Measurements from ENCODE around the gene PCSK6.
A peak's percentile ranks its signal among the peaks of the same experiment; 100 is the strongest.

Gene PCSK6

DNA sequence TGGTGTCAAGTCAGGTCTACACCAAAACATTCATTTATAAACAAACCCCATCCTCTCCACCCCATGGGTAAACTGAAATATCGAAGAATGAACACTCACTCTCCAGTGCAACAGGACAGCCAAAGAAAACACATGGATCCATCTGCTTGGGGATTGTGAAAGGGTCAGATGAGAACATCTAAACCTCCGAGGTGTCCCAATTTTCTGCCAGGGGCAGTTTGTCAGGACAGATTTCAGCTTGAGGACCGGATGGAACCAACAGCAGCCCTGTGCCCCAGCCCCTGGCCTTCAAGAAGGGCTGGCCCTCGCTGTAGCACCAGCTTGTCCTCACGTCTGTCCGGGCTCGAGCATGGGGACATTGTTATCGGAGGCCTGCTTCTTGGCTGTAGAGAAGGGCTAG, 45.5 kb downstream of the PCSK6 start:
- DNase-seq (ENCODE audit: low read depth): no peak
- TF ChIP-seq, protein P1, sequence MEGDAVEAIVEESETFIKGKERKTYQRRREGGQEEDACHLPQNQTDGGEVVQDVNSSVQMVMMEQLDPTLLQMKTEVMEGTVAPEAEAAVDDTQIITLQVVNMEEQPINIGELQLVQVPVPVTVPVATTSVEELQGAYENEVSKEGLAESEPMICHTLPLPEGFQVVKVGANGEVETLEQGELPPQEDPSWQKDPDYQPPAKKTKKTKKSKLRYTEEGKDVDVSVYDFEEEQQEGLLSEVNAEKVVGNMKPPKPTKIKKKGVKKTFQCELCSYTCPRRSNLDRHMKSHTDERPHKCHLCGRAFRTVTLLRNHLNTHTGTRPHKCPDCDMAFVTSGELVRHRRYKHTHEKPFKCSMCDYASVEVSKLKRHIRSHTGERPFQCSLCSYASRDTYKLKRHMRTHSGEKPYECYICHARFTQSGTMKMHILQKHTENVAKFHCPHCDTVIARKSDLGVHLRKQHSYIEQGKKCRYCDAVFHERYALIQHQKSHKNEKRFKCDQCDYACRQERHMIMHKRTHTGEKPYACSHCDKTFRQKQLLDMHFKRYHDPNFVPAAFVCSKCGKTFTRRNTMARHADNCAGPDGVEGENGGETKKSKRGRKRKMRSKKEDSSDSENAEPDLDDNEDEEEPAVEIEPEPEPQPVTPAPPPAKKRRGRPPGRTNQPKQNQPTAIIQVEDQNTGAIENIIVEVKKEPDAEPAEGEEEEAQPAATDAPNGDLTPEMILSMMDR (IDR thresholded peaks at IDR 0.05; ENCODE audit: low read length, missing control alignments): no peak
- H3K4me3 ChIP-seq (replicated peaks; ENCODE audit: low read depth, low read length): no peak overlapping the region

DNA sequence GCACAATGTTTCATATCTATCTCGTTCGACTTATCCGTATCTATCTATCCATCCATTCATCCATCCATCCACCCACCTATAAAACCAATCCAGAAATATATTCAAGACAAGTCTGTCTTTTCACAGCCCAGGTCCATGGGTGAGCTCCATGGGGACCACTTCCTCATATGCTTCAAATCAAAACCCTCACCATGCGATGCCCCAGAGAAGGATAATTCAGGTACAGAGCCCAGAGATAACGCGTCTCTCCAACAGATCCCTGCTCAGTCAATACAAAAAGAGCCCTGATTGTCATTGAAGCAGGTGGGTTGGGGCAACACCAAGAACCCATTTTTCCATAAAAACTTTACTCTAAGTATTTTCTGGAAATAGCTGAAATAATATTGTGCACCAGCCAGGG, 47.2 kb downstream of the PCSK6 start:
- TF ChIP-seq, protein P1 (IDR thresholded peaks at IDR 0.05; ENCODE audit: low read length, missing control alignments): no peak
- DNase-seq (ENCODE audit: low read depth): no peak
- H3K4me3 ChIP-seq (replicated peaks; ENCODE audit: low read depth, low read length): no peak overlapping the region

DNA sequence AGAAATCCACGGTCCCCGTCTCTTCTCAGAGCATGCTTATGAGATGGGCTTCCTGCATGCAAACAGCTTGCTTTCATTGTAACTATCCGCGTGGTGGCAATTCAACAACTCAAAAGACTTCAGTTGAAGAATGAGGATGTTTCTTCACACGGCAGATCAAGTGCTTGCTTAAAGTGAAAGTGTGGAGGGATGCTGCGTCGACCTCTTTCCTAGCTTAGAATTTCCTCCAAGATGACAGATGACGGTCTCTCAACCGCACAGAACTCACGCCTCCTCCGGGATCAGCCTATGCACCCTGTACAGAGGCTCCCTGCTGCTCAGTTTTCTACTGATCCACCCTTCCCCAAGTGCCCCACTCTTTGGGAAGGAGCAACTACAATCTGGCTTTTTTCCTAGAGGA, 47.8 kb downstream of the PCSK6 start:
- no peak for DNase-seq (ENCODE audit: low read depth)
- TF ChIP-seq, protein P1 (IDR thresholded peaks at IDR 0.05; ENCODE audit: low read length, missing control alignments): no peak
- H3K4me3 ChIP-seq (replicated peaks; ENCODE audit: low read depth, low read length): no peak overlapping the region

DNA sequence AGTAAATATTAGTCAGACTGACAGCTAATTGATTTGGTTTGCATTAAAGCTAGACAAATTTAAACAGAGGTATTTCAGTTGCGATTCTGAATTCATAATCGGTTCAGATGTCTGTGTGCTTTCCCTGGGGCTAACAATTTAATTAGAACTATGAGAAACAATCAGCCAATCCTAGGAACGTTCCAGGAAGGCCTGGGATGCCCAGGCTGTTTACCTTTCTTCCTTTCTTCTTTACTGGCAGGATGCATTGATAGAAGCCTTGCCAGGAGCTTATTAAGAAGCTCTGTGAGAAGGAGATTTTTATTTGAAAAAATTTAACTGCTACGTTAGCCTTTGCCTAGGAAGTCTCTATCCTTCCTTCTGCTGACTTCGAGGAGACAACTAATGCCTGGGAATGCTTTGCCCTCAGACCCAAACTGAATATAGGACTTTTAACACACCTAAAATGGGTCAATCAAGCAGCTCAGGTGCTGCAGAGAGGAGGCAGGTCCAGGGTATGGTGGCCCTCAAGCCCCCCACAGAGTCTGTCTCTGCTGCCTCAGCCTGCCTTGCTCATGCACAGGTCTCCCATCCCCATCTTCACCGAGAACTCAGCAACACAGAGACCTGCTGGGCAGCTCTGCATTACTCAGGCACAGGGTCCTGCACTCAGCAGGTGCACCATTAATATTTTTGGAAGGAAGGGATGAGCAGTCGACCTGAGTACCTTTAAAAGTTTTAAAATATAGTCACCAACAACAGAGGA, 48.5 kb downstream of the PCSK6 start:
- no peak overlapping the region for H3K4me3 ChIP-seq (replicated peaks; ENCODE audit: low read depth, low read length)
- no peak for DNase-seq (ENCODE audit: low read depth)
- TF ChIP-seq, protein P1 (IDR thresholded peaks at IDR 0.05; ENCODE audit: low read length, missing control alignments): no peak

DNA sequence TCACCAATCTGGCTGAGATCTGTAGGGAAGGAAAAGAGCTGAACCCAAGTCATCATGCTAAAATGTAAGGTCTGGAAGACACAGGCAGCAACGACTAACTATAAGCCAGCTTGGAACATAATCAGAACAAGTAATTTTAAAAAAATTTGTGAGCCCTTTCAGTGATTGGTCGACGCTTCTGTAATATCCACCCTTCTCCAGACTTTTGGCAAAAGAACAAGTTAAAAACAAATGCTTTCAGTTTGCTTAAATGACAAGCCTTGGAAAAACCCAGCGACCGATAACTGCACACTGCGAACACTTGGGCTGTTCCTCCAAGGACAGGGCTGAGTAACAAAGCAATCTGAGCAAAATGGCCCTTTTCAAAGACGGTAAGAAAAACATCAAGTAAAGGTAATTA, 49.6 kb downstream of the PCSK6 start:
- peak; percentile 78 for DNase-seq (ENCODE audit: low read depth)
- peak overlapping the region; percentile 45 for H3K4me3 ChIP-seq (replicated peaks; ENCODE audit: low read depth, low read length)
- TF ChIP-seq, protein P1 (IDR thresholded peaks at IDR 0.05; ENCODE audit: low read length, missing control alignments): no peak

DNA sequence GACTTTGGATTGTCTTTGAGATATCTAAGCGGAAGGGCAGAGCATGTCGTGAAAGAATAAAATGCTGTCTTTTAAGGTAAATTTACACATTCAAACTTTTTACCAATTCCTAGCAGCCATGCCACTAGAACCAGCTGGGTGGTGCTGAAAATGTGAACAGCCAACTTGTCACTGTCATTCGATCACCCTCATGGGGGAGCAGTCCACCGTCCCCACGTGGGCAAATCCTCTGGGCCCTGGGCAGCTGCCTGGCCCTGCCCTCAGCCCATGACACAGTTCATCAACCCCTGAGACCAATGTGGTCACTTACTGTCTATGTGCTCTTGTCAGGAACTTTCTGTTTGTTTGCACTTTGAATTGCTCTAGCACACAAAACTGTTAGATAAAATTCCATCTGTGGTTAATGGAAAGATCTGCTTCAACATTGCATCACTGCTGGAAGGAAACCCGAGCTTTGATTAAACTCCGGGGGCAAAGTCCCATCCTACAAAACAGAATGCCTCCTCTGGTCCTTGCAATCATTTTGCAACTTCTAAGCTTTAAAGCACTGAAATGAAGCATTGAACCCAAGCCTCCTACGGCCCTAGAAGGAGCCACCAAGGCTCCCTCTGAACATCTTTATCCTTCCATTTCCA, 50.1 kb downstream of the PCSK6 start:
- peak overlapping the region; percentile 45 for H3K4me3 ChIP-seq (replicated peaks; ENCODE audit: low read depth, low read length)
- TF ChIP-seq, protein P1 (IDR thresholded peaks at IDR 0.05; ENCODE audit: low read length, missing control alignments): no peak

More for the DNA sequence above, 50.1 kb downstream of the PCSK6 start:
- peak; percentile 57 for DNase-seq (ENCODE audit: low read depth)

Measured in fibroblast of pulmonary artery (primary cell).